ENCODE data around the gene GCNT2.
"Not testable (repeated sequence)": the region's sequence is repeated elsewhere in the genome, so short reads cannot be mapped to it uniquely, and the experiment has no call there.

Gene GCNT2

DNA sequence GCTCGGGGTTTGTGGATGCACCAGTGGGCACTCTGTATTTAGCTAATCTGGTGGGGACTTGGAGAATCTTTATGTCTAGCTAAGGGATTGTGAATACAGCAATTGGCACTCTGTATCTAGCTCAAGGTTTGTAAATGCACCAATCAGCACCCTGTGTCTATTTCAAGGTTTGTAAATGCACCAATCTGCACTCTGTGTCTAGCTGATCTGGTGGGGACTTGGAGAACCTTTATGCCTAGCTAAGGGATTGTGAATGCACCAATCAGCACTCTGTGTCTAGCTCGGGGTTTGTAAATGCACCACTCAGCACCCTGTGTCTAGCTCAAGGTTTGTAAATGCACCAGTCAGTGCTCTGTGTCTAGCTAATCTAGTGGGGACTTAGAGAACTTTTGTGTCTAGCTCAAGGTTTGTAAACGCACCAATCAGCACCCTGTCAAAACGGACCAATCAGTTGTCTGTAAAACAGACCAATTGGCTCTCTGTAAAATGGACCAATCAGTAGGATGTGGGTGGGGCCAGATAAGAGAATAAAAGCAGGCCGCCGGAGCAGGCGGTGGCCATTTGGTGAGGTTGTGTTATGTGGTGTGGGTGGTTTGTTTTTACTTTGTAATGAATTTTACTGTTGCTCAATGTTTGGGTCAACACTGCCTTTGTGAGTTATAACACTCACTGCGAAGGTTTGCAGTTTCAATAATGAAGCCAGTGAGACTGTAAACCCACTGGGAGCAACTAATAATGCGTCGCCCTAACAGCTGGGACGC lies 139.5 kb downstream of the GCNT2 start:
- DNase-seq (ENCODE audit: low read depth in 2 of 2): not testable (repeated sequence)

DNA sequence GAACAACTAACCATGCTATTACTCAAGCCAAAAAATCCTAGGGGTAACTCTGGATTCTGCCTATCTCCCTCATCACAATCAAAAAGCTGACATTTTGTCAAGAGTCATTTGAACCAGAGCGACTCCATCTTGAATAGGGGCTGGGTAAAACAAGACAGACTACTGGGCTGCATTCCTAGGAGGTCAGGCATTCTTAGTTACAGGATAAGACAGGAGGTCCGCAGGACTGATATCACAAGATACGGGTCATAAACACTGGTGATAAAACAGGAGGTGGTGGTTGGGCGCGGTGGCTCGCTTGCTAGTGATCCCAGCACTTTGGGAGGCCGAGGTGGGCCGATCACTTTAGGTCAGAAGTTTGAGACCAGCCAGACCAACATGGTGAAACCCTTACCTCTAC lies 141.1 kb downstream of the GCNT2 start:
- no peak for DNase-seq (ENCODE audit: low read depth in 2 of 2)

DNA sequence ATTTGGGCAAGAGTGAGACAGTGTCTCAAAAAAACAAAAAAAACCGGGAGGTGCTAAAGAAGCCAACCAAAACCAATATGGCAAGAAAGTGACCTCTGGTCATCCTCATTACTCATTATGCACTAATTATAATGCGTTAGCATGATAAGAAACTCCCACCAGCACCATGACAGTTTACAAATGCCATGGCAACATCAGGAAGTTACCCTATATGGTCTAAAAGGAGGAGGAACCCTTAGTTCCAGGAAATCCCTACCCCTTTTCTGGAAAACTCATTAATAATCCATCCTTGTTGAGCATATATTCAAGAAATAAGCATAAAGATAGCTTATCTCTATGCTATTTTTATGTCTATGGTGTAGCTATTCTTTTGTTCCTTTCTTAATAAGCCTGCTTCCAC lies 141.6 kb downstream of the GCNT2 start:
- DNase-seq (ENCODE audit: low read depth in 2 of 2): no peak

- not testable (repeated sequence) for DNase-seq (ENCODE audit: low read depth in 2 of 2)
Measured at GRCh38 chr6:10665595-10665994, 144.4 kb downstream of the GCNT2 start.

DNA sequence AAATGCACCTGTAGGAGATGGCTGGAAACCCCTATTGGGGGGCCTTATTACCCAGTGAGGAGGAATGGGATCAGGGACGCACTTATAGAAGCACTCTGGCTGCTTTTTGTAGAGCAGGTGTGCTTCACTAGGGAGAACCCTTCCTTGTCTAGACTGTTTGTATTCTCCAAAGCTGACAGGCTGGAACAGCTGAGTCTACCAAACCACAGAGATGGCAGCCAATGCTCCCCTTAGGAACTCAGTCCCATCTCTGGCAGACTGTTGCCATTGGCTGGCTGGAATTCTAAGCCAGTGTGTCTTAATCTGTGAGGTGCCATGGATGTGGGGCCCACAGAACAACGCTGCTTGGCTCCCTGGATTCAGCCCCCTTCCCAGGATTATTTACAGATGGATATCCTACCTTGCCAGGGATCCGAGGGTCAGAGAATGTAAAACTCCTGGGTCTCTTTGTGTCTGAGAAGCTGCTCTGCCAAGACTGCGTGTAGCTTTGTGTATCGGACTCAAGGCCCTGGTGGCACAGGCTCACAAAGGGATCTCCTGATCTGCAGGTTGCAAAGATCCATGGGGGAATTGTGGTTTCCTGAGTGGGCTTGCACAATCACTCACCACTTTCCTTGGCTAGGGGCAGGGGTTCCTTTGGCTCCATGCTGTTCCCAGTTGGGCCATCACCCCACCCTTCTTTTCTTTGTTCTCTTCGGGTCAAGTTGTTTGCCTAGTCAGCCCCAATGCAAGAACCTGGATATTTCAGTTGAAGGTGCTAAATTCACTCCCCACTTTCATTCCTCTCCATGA lies 147.2 kb downstream of the GCNT2 start:
- no peak for DNase-seq (ENCODE audit: low read depth in 2 of 2)

GRCh38 chr6:10676403-10676802 lies 155.3 kb downstream of the GCNT2 start:
- no peak for DNase-seq (ENCODE audit: low read depth in 2 of 2)

DNA sequence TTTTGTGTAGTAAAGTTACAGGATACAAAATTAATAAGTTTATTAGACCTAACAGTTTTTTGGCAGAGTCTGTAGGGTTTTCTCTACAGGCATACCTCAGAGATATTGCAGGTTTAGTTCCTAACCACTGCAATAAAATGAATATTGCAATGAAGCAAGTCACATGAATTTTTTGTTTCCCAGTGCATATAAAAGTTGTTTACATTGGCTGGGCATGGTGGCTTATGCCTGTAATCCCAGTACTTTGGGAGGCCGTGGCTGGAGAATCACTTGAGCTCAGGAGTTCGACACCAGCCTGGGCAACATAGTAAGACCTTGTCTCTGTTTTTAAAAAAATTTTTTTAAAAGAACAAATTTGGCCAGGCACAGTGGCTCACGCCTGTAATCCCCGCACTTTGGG lies 157.3 kb downstream of the GCNT2 start:
- DNase-seq (ENCODE audit: low read depth in 2 of 2): no peak
